ENCODE data around the gene HADHB.

The HADHB gene

GRCh38 chr2:26244309-26245230 is at the start of gene HADHB, which contains the start of gene HADHA:
Gene HADHB, plus strand, starts transcription at chr2:26244939. Its CDS starts 9,316 bp downstream, at chr2:26254255.
Gene HADHA, minus strand, starts transcription at chr2:26244632. Its CDS starts 36 bp downstream, at chr2:26244596.
- DNase-seq (ENCODE audit: low read depth): peak; percentile 94

GRCh38 chr2:26195040-26195984 is 49.4 kb upstream of the HADHB start:
- DNase-seq (ENCODE audit: low read depth): peak; percentile 58

- DNase-seq (ENCODE audit: low read depth): no peak
These were observed 47.9 kb upstream of the HADHB start for GRCh38 chr2:26196683-26197418.

GRCh38 chr2:26197516-26197915 is 47.2 kb upstream of the HADHB start:
- no peak for DNase-seq (ENCODE audit: low read depth)

GRCh38 chr2:26202981-26203490 is 41.7 kb upstream of the HADHB start:
- DNase-seq (ENCODE audit: low read depth): no peak

GRCh38 chr2:26203906-26204305 is 40.8 kb upstream of the HADHB start:
- no peak for DNase-seq (ENCODE audit: low read depth)

GRCh38 chr2:26212011-26212410 is 32.7 kb upstream of the HADHB start:
- no peak for DNase-seq (ENCODE audit: low read depth)

GRCh38 chr2:26214759-26215158 is 30.0 kb upstream of the HADHB start:
- no peak for DNase-seq (ENCODE audit: low read depth)

- no peak for DNase-seq (ENCODE audit: low read depth)
These were observed 28.9 kb upstream of the HADHB start for GRCh38 chr2:26215833-26216232.

- DNase-seq (ENCODE audit: low read depth): no peak
These were observed 28.2 kb upstream of the HADHB start for GRCh38 chr2:26216587-26216986.

- DNase-seq (ENCODE audit: low read depth): no peak
These were observed 27.0 kb upstream of the HADHB start for GRCh38 chr2:26217720-26218119.

GRCh38 chr2:26223018-26223417 is 21.7 kb upstream of the HADHB start:
- DNase-seq (ENCODE audit: low read depth): no peak

- no peak for DNase-seq (ENCODE audit: low read depth)
These were observed 20.6 kb upstream of the HADHB start for GRCh38 chr2:26224095-26224494.

GRCh38 chr2:26229595-26229994 is 15.1 kb upstream of the HADHB start:
- DNase-seq (ENCODE audit: low read depth): no peak

- DNase-seq (ENCODE audit: low read depth): no peak
These were observed 13.9 kb upstream of the HADHB start for GRCh38 chr2:26230806-26231205.

- DNase-seq (ENCODE audit: low read depth): no peak
These were observed 9.7 kb upstream of the HADHB start for GRCh38 chr2:26235089-26235488.

- no peak for DNase-seq (ENCODE audit: low read depth)
These were observed 6.9 kb upstream of the HADHB start for GRCh38 chr2:26237868-26238267.

- peak; percentile 31 for DNase-seq (ENCODE audit: low read depth)
These were observed 6.3 kb upstream of the HADHB start for GRCh38 chr2:26238311-26238958.

- DNase-seq (ENCODE audit: low read depth): no peak
These were observed 2.8 kb upstream of the HADHB start for GRCh38 chr2:26241928-26242436.

- peak; percentile 36 for DNase-seq (ENCODE audit: low read depth)
These were observed 1.1 kb upstream of the HADHB start for GRCh38 chr2:26243470-26244308.

Data from amniotic epithelial cell (primary cell).